OCI-LY1 (cell line): Measurements from ENCODE around the gene DDC.
A peak's percentile ranks its signal among the peaks of the same experiment; 100 is the strongest.

Experiments used
- H2AFZ ChIP-seq: fragments of 200-600 bp; sonication (generic), shearing (Covaris generic); 2 replicates; pipeline ENCODE4 v1.6.0; 2014; ENCODE audit warnings: antibody characterized with exemption, mild to moderate bottlenecking, low read length
- H3F3A ChIP-seq: fragments of 200-600 bp; sonication (generic), shearing (Covaris generic); 2 replicates; pipeline ENCODE4 v1.6.0; 2014; ENCODE audit warnings: mild to moderate bottlenecking, antibody characterized with exemption, low read length, moderate library complexity; ENCODE audit not compliant: insufficient read depth
- H3K27ac ChIP-seq: fragments of 200-600 bp; sonication (generic); 2 replicates; pipeline ENCODE4 v1.5.1; 2014; ENCODE audit warnings: low read length, mixed run types, mild to moderate bottlenecking, low read depth; ENCODE audit not compliant: poor library complexity, severe bottlenecking
- H3K27me3 ChIP-seq: fragments of 200-600 bp; sonication (generic); 2 replicates; pipeline ENCODE4 v1.6.0; 2014; ENCODE audit warnings: antibody characterized with exemption, mild to moderate bottlenecking, low read length, moderate library complexity; ENCODE audit not compliant: insufficient read depth
- H3K36me3 ChIP-seq: fragments of 200-600 bp; sonication (generic); 2 replicates; pipeline ENCODE4 v1.6.1; 2014; ENCODE audit warnings: mild to moderate bottlenecking, antibody characterized with exemption, low read length, moderate library complexity, mixed read lengths; ENCODE audit not compliant: insufficient read depth
- H3K4me1 ChIP-seq: fragments of 200-600 bp; sonication (generic); 2 replicates; pipeline ENCODE4 v1.5.1; 2014; ENCODE audit warnings: mild to moderate bottlenecking, low read length, moderate library complexity; ENCODE audit not compliant: insufficient read depth, severe bottlenecking
- H3K4me2 ChIP-seq: fragments of 200-600 bp; sonication (generic), shearing (Covaris generic); 2 replicates; pipeline ENCODE4 v1.6.1; 2014; ENCODE audit warnings: low read length
- H3K4me3 ChIP-seq: fragments of 200-600 bp; sonication (generic); 2 replicates; pipeline ENCODE4 v1.5.1; 2014; ENCODE audit warnings: low read length, low read depth, mild to moderate bottlenecking, mixed read lengths; ENCODE audit not compliant: poor library complexity, severe bottlenecking
- H3K79me2 ChIP-seq: fragments of 200-600 bp; shearing (Covaris generic); 2 replicates; pipeline ENCODE4 v1.6.1; 2016; ENCODE audit warnings: mixed run types, low read length, mixed read lengths; ENCODE audit not compliant: insufficient read depth
- H3K9ac ChIP-seq: fragments of 200-600 bp; sonication (generic), shearing (Covaris generic); 2 replicates; pipeline ENCODE4 v1.6.1; 2014; ENCODE audit warnings: mild to moderate bottlenecking, low read length, mixed read lengths
- H3K9me2 ChIP-seq: fragments of 200-600 bp; sonication (generic), shearing (Covaris generic); 2 replicates; pipeline ENCODE4 v1.6.1; 2014; ENCODE audit warnings: low read depth, mild to moderate bottlenecking, low read length, mixed read lengths
- H3K9me3 ChIP-seq: fragments of 200-600 bp; shearing (Covaris generic); 2 replicates; pipeline ENCODE4 v1.6.1; 2014; ENCODE audit warnings: low read length, mixed read lengths
- H4K20me1 ChIP-seq: fragments of 200-600 bp; sonication (generic), shearing (Covaris generic); 2 replicates; pipeline ENCODE4 v1.6.0; 2016; ENCODE audit warnings: mild to moderate bottlenecking, low read length; ENCODE audit not compliant: insufficient read depth
- EZH2 ChIP-seq: fragments of 200-600 bp; sonication (generic), shearing (Covaris generic); IDR thresholded peaks from 2 replicates; pipeline ENCODE4 v1.8.0; 2017; ENCODE audit warnings: borderline replicate concordance, mixed run types, mild to moderate bottlenecking, antibody characterized with exemption, low read length, moderate library complexity, mixed read lengths
- TF ChIP-seq, protein P1 (sequence below): fragments of 200-600 bp; sonication (generic), shearing (Covaris generic); IDR thresholded peaks from 2 replicates; pipeline ENCODE4 v1.5.1; 2017; ENCODE audit warnings: mild to moderate bottlenecking, antibody characterized with exemption, low read length, moderate library complexity, mixed read lengths

The DDC gene

DNA sequence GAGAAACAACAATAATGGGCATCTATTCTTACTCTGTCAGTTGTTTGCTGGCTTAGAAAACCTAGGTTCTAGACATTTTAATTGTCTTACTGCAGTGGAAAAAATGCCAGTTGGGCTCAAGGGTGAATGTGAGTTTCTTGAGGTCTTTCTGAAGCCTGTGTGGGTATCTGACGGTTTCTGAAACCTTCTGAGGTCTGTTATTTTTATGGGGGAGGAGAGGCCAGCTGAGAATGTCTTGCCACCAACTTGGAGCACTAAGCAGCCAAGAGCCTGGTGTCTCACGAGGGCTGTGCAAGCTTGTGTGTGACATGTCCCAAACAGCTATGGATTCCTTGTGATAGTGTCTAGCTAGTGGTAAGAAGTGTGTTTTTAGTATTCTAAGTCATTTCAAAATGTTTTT is 24.2 kb upstream of the DDC start:
- Histone ChIP-seq H3K27ac (no peak overlapping the region), H3F3A (no peaks in the 10 kb centered on the region), H3K79me2 (no peaks in the 10 kb centered on the region), H4K20me1 (no peaks in the 10 kb centered on the region), H3K4me3 (no peak overlapping the region), H3K36me3 (no peaks in the 10 kb centered on the region), H3K27me3 (0 out of 2 replicates have a peak, but pooled peaks cover 16% of the 10 kb centered on the region), H3K4me1 (no peaks in the 10 kb centered on the region), H3K9me2 (no peaks in the 10 kb centered on the region), H3K9me3 (no peaks in the 10 kb centered on the region), H3K4me2 (no peak overlapping the region), H2AFZ (no peak overlapping the region), H3K9ac (no peak overlapping the region)
- no peak for TF ChIP-seq EZH2
- TF ChIP-seq, protein P1, sequence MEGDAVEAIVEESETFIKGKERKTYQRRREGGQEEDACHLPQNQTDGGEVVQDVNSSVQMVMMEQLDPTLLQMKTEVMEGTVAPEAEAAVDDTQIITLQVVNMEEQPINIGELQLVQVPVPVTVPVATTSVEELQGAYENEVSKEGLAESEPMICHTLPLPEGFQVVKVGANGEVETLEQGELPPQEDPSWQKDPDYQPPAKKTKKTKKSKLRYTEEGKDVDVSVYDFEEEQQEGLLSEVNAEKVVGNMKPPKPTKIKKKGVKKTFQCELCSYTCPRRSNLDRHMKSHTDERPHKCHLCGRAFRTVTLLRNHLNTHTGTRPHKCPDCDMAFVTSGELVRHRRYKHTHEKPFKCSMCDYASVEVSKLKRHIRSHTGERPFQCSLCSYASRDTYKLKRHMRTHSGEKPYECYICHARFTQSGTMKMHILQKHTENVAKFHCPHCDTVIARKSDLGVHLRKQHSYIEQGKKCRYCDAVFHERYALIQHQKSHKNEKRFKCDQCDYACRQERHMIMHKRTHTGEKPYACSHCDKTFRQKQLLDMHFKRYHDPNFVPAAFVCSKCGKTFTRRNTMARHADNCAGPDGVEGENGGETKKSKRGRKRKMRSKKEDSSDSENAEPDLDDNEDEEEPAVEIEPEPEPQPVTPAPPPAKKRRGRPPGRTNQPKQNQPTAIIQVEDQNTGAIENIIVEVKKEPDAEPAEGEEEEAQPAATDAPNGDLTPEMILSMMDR = no peak

DNA sequence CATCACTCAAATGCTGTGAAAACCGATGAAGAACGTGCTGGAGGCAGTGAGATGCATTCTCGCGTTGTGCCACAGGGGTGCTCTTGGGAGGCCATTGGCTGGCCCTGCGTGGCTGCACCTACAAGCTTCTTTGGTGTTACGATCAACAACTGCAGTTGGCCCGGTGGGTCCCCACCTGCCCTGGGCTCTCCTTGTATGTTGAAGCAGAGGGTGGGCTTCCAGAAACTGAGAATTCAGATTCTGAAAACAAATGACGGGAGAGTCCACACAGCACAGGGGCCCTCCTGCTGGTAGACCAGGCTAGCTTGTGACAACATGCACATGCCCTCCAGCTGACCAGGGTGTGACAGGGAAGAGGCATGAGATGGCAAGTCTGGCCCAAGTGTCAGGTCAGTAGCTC is 23.7 kb upstream of the DDC start:
- no peaks in the 10 kb centered on the region for H4K20me1 ChIP-seq
- no peak overlapping the region for H3K4me3 ChIP-seq
- no peak overlapping the region for H2AFZ ChIP-seq
- no peaks in the 10 kb centered on the region for H3F3A ChIP-seq
- H3K9ac ChIP-seq = no peak overlapping the region
- no peaks in the 10 kb centered on the region for H3K4me1 ChIP-seq
- no peak for TF ChIP-seq EZH2
- TF ChIP-seq, protein P1 = peak; percentile 2; the same call in 1 of the 2 replicates
- no peak overlapping the region for H3K4me2 ChIP-seq
- no peaks in the 10 kb centered on the region for H3K36me3 ChIP-seq
- H3K79me2 ChIP-seq = no peaks in the 10 kb centered on the region
- H3K27ac ChIP-seq = no peak overlapping the region
- 0 out of 2 replicates have a peak, but pooled peaks cover 16% of the 10 kb centered on the region for H3K27me3 ChIP-seq
- H3K9me3 ChIP-seq = no peaks in the 10 kb centered on the region
- H3K9me2 ChIP-seq = no peaks in the 10 kb centered on the region

GRCh38 chr7:50587737-50588136 is 22.5 kb upstream of the DDC start:
- H3K9ac ChIP-seq = no peak overlapping the region
- no peaks in the 10 kb centered on the region for H3F3A ChIP-seq
- H3K4me2 ChIP-seq = no peak overlapping the region
- H3K27me3 ChIP-seq = 0 out of 2 replicates have a peak, but pooled peaks cover 16% of the 10 kb centered on the region
- no peak for TF ChIP-seq EZH2
- TF ChIP-seq, protein P1 = no peak
- no peaks in the 10 kb centered on the region for H3K9me3 ChIP-seq
- no peaks in the 10 kb centered on the region for H3K9me2 ChIP-seq
- H3K4me3 ChIP-seq = no peak overlapping the region
- H3K27ac ChIP-seq = no peak overlapping the region
- no peaks in the 10 kb centered on the region for H3K4me1 ChIP-seq
- H3K79me2 ChIP-seq = no peaks in the 10 kb centered on the region
- H4K20me1 ChIP-seq = no peaks in the 10 kb centered on the region
- H2AFZ ChIP-seq = no peak overlapping the region
- H3K36me3 ChIP-seq = no peaks in the 10 kb centered on the region
